H1 (cell line): ENCODE data around the gene NECTIN1. TPM values are rescaled to one million over a fixed set of nuclear protein-coding genes. Genes with fewer than 3 reads are reported as not detected.

Source experiments
- CTCF ChIA-PET: fragments of 300-600 bp; sonication (Branson Sonifier 250); formaldehyde crosslinking; loops from one replicate; lab custom pipeline; 2021; ENCODE audit not compliant: partially characterized antibody; lab: Charles Lee
- POLR2A ChIA-PET: fragments of 300-600 bp; sonication (Branson Sonifier 250); formaldehyde crosslinking; loops from one replicate; lab custom pipeline; 2021; ENCODE audit warnings: inconsistent platforms; ENCODE audit not compliant: partially characterized antibody; lab: Charles Lee
- DNase-seq, 2 experiments: peaks; one replicate each; pipeline versions ENCODE4 v3.0.0 to v3.0.0-alpha.2; 2010 to 2022; ENCODE audit warnings: low spot score in 2 of 2, low read depth in 1 of 2, mixed read lengths in 1 of 2
- FAIRE-seq: peaks from 2 replicates; lab custom pipeline; 2011; peaks lifted over from hg19 to GRCh38; lab: Jason Lieb, UNC
- H2AFZ ChIP-seq: 2 replicates; pipeline ENCODE4 v1.8.1; 2012; ENCODE audit warnings: low read length, inconsistent platforms
- H2AK5ac ChIP-seq: 2 replicates; pipeline ENCODE4 v1.6.1; 2013; ENCODE audit warnings: low read depth, low read length
- H2BK120ac ChIP-seq: replicated peaks from 2 replicates; pipeline ENCODE3; 2013; ENCODE audit warnings: low read depth, low read length, inconsistent platforms
- H2BK12ac ChIP-seq: 2 replicates; pipeline ENCODE4 v1.6.1; 2013; ENCODE audit warnings: low read depth, low read length
- H2BK15ac ChIP-seq: 2 replicates; pipeline ENCODE4 v1.6.1; 2013; ENCODE audit warnings: low read length
- H2BK20ac ChIP-seq: 2 replicates; pipeline ENCODE4 v1.6.1; 2013; ENCODE audit warnings: low read length
- H2BK5ac ChIP-seq: 2 replicates; pipeline ENCODE4 v1.6.1; 2013; ENCODE audit warnings: low read depth, low read length
- H3K14ac ChIP-seq: 2 replicates; pipeline ENCODE4 v1.6.1; 2013; ENCODE audit warnings: inconsistent platforms; ENCODE audit not compliant: insufficient read length
- H3K18ac ChIP-seq: 2 replicates; pipeline ENCODE4 v1.6.1; 2013; ENCODE audit warnings: low read length; ENCODE audit errors: extremely low read depth
- H3K23ac ChIP-seq: 2 replicates; pipeline ENCODE4 v1.6.1; 2013; ENCODE audit warnings: inconsistent platforms; ENCODE audit not compliant: insufficient read length
- H3K23me2 ChIP-seq: 2 replicates; pipeline ENCODE4 v1.6.1; 2013; ENCODE audit warnings: low read depth, low read length
- H3K27ac ChIP-seq: 2 replicates; pipeline ENCODE4 v1.6.1; 2011; ENCODE audit warnings: low read depth, low read length, inconsistent platforms
- H3K27me3 ChIP-seq, 4 experiments: replicated peaks in 1 of 4; 1 replicate in 1 of 4; 2 replicates in 3 of 4; pipeline versions ENCODE4 v1.6.1 to v1.8.1; 2011 to 2013; ENCODE audit warnings: low read length in 3 of 4, mild to moderate bottlenecking in 3 of 4, inconsistent platforms in 2 of 4, mixed read lengths in 2 of 4, moderate library complexity in 1 of 4; ENCODE audit not compliant: control insufficient read depth in 3 of 4, insufficient read depth in 3 of 4; ENCODE audit errors: extremely low read depth in 1 of 4
- H3K36me3 ChIP-seq, 4 experiments: 2 replicates each; pipeline versions ENCODE4 v1.6.1 to v1.8.1; 2011 to 2013; ENCODE audit warnings: mild to moderate bottlenecking in 4 of 4, low read length in 3 of 4, moderate library complexity in 2 of 4, control low read depth in 1 of 4, inconsistent platforms in 1 of 4; ENCODE audit not compliant: insufficient read depth in 4 of 4, control insufficient read depth in 2 of 4
- H3K4ac ChIP-seq: replicated peaks from 2 replicates; pipeline ENCODE3; 2013; ENCODE audit warnings: low read length, low read depth, mixed read lengths, inconsistent platforms; ENCODE audit not compliant: insufficient read length
- H3K4me1 ChIP-seq, 4 experiments: replicated peaks in 1 of 4; 1 replicate in 1 of 4; 2 replicates in 3 of 4; pipeline versions ENCODE4 v1.6.1 to v1.8.1; 2011 to 2013; ENCODE audit warnings: low read length in 3 of 4, inconsistent platforms in 2 of 4, mixed read lengths in 1 of 4; ENCODE audit not compliant: insufficient read depth in 4 of 4, control insufficient read depth in 3 of 4
- H3K4me2 ChIP-seq, 2 experiments: 2 replicates each; pipeline versions ENCODE4 v1.6.1 to v1.8.1; 2011 to 2013; ENCODE audit warnings: low read depth in 2 of 2, low read length in 2 of 2, control low read depth in 1 of 2, inconsistent platforms in 1 of 2, mild to moderate bottlenecking in 1 of 2; ENCODE audit not compliant: insufficient read depth in 1 of 2
- H3K4me3 ChIP-seq, 4 experiments: fragments of 200-600, 300-600 bp in 1 of 4; sonication (generic), shearing (Covaris generic), sonication (Bioruptor Twin) in 1 of 4; 2 replicates each; pipeline versions ENCODE4 v1.5.1 to v1.8.1; 2011 to 2016; ENCODE audit warnings: low read length in 4 of 4, low read depth in 3 of 4, control low read depth in 2 of 4, inconsistent platforms in 2 of 4, mild to moderate bottlenecking in 2 of 4, mixed read lengths in 1 of 4, moderate library complexity in 1 of 4; ENCODE audit not compliant: insufficient read depth in 2 of 4; ENCODE audit errors: extremely low read depth in 1 of 4
- H3K56ac ChIP-seq: replicated peaks from 2 replicates; pipeline ENCODE3; 2013; ENCODE audit warnings: low read depth, mild to moderate bottlenecking, mixed read lengths, low read length, inconsistent platforms; ENCODE audit not compliant: insufficient read length
- H3K79me1 ChIP-seq: 2 replicates; pipeline ENCODE4 v1.6.1; 2013; ENCODE audit warnings: low read depth, low read length, control low read depth
- H3K79me2 ChIP-seq, 2 experiments: 2 replicates each; pipeline versions ENCODE4 v1.6.1 to v1.8.1; 2012 to 2013; ENCODE audit warnings: low read length in 2 of 2, mild to moderate bottlenecking in 2 of 2, inconsistent platforms in 1 of 2; ENCODE audit not compliant: insufficient read depth in 2 of 2, control insufficient read depth in 1 of 2
- H3K9ac ChIP-seq, 4 experiments: replicated peaks in 1 of 4; 1 replicate in 1 of 4; 2 replicates in 3 of 4; pipeline versions ENCODE4 v1.6.1 to v1.8.1; 2011 to 2013; ENCODE audit warnings: low read depth in 3 of 4, low read length in 3 of 4, control low read depth in 2 of 4, mild to moderate bottlenecking in 2 of 4, moderate library complexity in 2 of 4, inconsistent platforms in 1 of 4; ENCODE audit errors: extremely low read depth in 1 of 4
- H3K9me3 ChIP-seq, 2 experiments: 2 replicates each; pipeline versions ENCODE4 v1.6.1 to v1.8.1; 2012 to 2013; ENCODE audit warnings: mild to moderate bottlenecking in 2 of 2, moderate library complexity in 2 of 2, control low read depth in 1 of 2, inconsistent platforms in 1 of 2, low read depth in 1 of 2, low read length in 1 of 2, mixed read lengths in 1 of 2; ENCODE audit not compliant: insufficient read depth in 2 of 2
- H4K20me1 ChIP-seq, 2 experiments: replicated peaks in 1 of 2; 2 replicates each; pipeline versions ENCODE3 to v1.8.1; 2011 to 2013; ENCODE audit warnings: inconsistent platforms in 2 of 2, low read length in 2 of 2, mild to moderate bottlenecking in 1 of 2; ENCODE audit not compliant: insufficient read depth in 2 of 2, control insufficient read depth in 1 of 2
- H4K5ac ChIP-seq: 2 replicates; pipeline ENCODE4 v1.6.1; 2013; ENCODE audit warnings: low read length, low read depth, mixed read lengths, inconsistent platforms; ENCODE audit not compliant: insufficient read length
- H4K8ac ChIP-seq: 2 replicates; pipeline ENCODE4 v1.8.0; 2013; ENCODE audit warnings: mild to moderate bottlenecking, moderate library complexity, low read length, inconsistent platforms; ENCODE audit not compliant: insufficient read depth; ENCODE audit errors: extremely low read depth
- H4K91ac ChIP-seq: replicated peaks from 2 replicates; pipeline ENCODE3; 2013; ENCODE audit warnings: low read length, mixed read lengths, inconsistent platforms; ENCODE audit not compliant: insufficient read length
- ASH2L ChIP-seq: fragments of 200-600, 300-600 bp; sonication (generic); IDR thresholded peaks from one replicate; pipeline ENCODE4 v1.7.1; 2017; ENCODE audit warnings: low read length
- CBX8 ChIP-seq: fragments of 300-800, 300-1000 bp; sonication (generic); IDR thresholded peaks from 2 replicates; pipeline ENCODE4 v1.7.1; 2016; ENCODE audit warnings: low read depth, low read length, borderline replicate concordance
- EGR1 ChIP-seq: IDR thresholded peaks from 2 replicates; pipeline ENCODE4 v1.6.1; 2011; ENCODE audit warnings: low read depth, low read length, borderline replicate concordance
- HDAC2 ChIP-seq, 2 experiments: fragments of 300-600 bp in 1 of 2; sonication (generic) in 1 of 2; IDR thresholded peaks; 2 replicates each; pipeline ENCODE4 v1.6.1; 2011 to 2012; ENCODE audit warnings: low read depth in 2 of 2, low read length in 2 of 2, mild to moderate bottlenecking in 2 of 2, moderate library complexity in 2 of 2, borderline replicate concordance in 1 of 2, inconsistent platforms in 1 of 2
- MAX ChIP-seq: IDR thresholded peaks from 2 replicates; pipeline ENCODE4 v1.6.1; 2012; ENCODE audit warnings: inconsistent platforms
- NRF1 ChIP-seq: IDR thresholded peaks from 2 replicates; pipeline ENCODE4 v1.6.1; 2011; ENCODE audit warnings: mild to moderate bottlenecking, low read depth, low read length, improper control_type of control experiment
- POLR2A ChIP-seq, 2 experiments: IDR thresholded peaks; 1 replicate in 1 of 2; 2 replicates in 1 of 2; pipeline ENCODE4 v1.6.1; 2011; ENCODE audit warnings: low read depth in 2 of 2, low read length in 2 of 2, mild to moderate bottlenecking in 2 of 2; ENCODE audit errors: control extremely low read depth in 1 of 2
- POU5F1 ChIP-seq: IDR thresholded peaks from 2 replicates; pipeline ENCODE4 v1.6.1; 2011; ENCODE audit warnings: low read depth, mild to moderate bottlenecking, low read length, moderate library complexity
- RNF2 ChIP-seq: fragments of 200-900, 300-1000 bp; sonication (generic); IDR thresholded peaks from 2 replicates; pipeline ENCODE4 v1.7.1; 2016; ENCODE audit warnings: borderline replicate concordance, low read depth, mild to moderate bottlenecking, antibody characterized with exemption, low read length; ENCODE audit not compliant: poor library complexity, severe bottlenecking; ENCODE audit errors: missing control alignments
- SRF ChIP-seq: IDR thresholded peaks from 2 replicates; pipeline ENCODE4 v1.6.1; 2011; ENCODE audit warnings: mild to moderate bottlenecking, low read depth, low read length, moderate library complexity
- TCF12 ChIP-seq: IDR thresholded peaks from 2 replicates; pipeline ENCODE4 v1.6.1; 2011; ENCODE audit warnings: low read depth, mild to moderate bottlenecking, low read length
- USF2 ChIP-seq: IDR thresholded peaks from 2 replicates; pipeline ENCODE4 v1.6.1; 2011; ENCODE audit warnings: low read length, improper control_type of control experiment
- WGBS, 2 experiments: shearing (Covaris generic) in 1 of 2; methylation state at CpG; one replicate each; pipeline versions ENCODE4 v1.1.6 to v1.1.7; 2013 to 2015; ENCODE audit warnings: low lambda C conversion rate in 2 of 2, mixed read lengths in 2 of 2, inconsistent platforms in 1 of 2, low coverage in 1 of 2, missing lambda C conversion rate in 1 of 2; ENCODE audit not compliant: insufficient replicate concordance in 2 of 2, insufficient coverage in 1 of 2, insufficient read length in 1 of 2; ENCODE audit errors: extremely low coverage in 1 of 2, missing lambda C conversion rate in 1 of 2; 5-methylcytosine and 5-hydroxymethylcytosine counted together
- polyA plus RNA-seq, 7 experiments: library from polyadenylated mRNA; depleted of rRNA in 3 of 7; stranded (reverse) in 5 of 7; unstranded in 2 of 7; fragments of >200 nt in 5 of 7; fragments of 200-250 nt in 2 of 7; gene quantifications; 1 replicate in 5 of 7; 2 replicates in 1 of 7; 4 replicates in 1 of 7; pipeline versions ENCODE4 v1.2.1 to v1.2.3, GENCODE V29; 2011 to 2013; ENCODE audit warnings: missing spikeins in 2 of 7, mixed read lengths in 2 of 7
- total RNA-seq: library from RNA; stranded (reverse); fragmentation: NEBNext Ultra II Directional; extraction: Animal tissue kit (Norgen Biotek cat#: 25700); gene quantifications from 2 replicates; pipeline ENCODE4 v1.2.1, GENCODE V29; 2021

NECTIN1 gene
- total and polyA plus RNA-seq, 2 of the 8 experiments (the other 6 are each of a cell fraction or from before 2014, with no cell fraction given) = 43.2 to 97.7 TPM

GRCh38 chr11:119745112-119745511 lies 16.1 kb upstream of the NECTIN1 start:
- no peaks in the 10 kb centered on the region for H3K36me3 ChIP-seq
- H3K4ac ChIP-seq = no peak overlapping the region
- H3K4me3 ChIP-seq = no peak overlapping the region
- H3K27ac ChIP-seq = no peak overlapping the region
- H2BK15ac ChIP-seq = no peak overlapping the region
- no peaks in the 10 kb centered on the region for H3K79me1 ChIP-seq
- H4K91ac ChIP-seq = no peak overlapping the region
- peak overlapping the region; percentile 9; the same call in 1 of the 2 replicates for H4K8ac ChIP-seq
- no peak overlapping the region for H4K5ac ChIP-seq
- no peak overlapping the region for H2BK12ac ChIP-seq
- peaks cover 0 to 20% (median 13%) of the 10 kb centered on the region in 4 experiments; a peak in 6 of 7 replicates for H3K27me3 ChIP-seq
- ChIA-PET CTCF (interaction anchor here (3.8 kb wide), 1 partner anchor 16 kb away, joined by 13 read pairs; the partner anchor contains the start of gene NECTIN1), POLR2A (no interaction called here)
- no peak overlapping the region for H3K18ac ChIP-seq
- no peak overlapping the region for H3K9ac ChIP-seq
- no peak for FAIRE-seq
- H3K14ac ChIP-seq = no peak overlapping the region
- H2AK5ac ChIP-seq = no peak overlapping the region
- no peaks in the 10 kb centered on the region for H3K79me2 ChIP-seq
- peaks cover 13% of the 10 kb centered on the region; the same call in 1 of the 2 replicates for H3K23me2 ChIP-seq
- no peak overlapping the region for H3K23ac ChIP-seq
- H3K9me3 ChIP-seq = no peaks in the 10 kb centered on the region
- DNase-seq = no peak
- H3K56ac ChIP-seq = no peak overlapping the region
- 72 to 100% methylated on average over 1 to 5 of the region's 5 CpGs for WGBS, 2 experiments
- H2BK5ac ChIP-seq = no peak overlapping the region
- no peak overlapping the region for H3K4me2 ChIP-seq
- H4K20me1 ChIP-seq = peaks cover 0 to 9% of the 10 kb centered on the region in 2 experiments
- no peak overlapping the region for H2BK120ac ChIP-seq
- H2BK20ac ChIP-seq = no peak overlapping the region
- peaks cover 4 to 12% (median 10%) of the 10 kb centered on the region in 4 experiments for H3K4me1 ChIP-seq
- no peak overlapping the region for H2AFZ ChIP-seq
- TF ChIP-seq CBX8 (no peak), NRF1 (no peak), EGR1 (no peak), USF2 (no peak), TCF12 (no peak), HDAC2 (IDR thresholded peaks at IDR 0.05; ENCODE audit: borderline replicate concordance in 1 of 2, low read depth in 2 of 2, low read length in 2 of 2) (no peak), POU5F1 (no peak), ASH2L (no peak), MAX (no peak), POLR2A (IDR thresholded peaks at IDR 0.05; ENCODE audit: control extremely low read depth in 1 of 2, low read depth in 2 of 2, low read length in 2 of 2) (no peak), RNF2 (no peak), SRF (no peak)
